HG03066 (cell line): ENCODE results near the gene ZNF23.

Source experiments
- ATAC-seq: cut with Tn5 transposase; IDR thresholded peaks from one replicate; pipeline ENCODE4 v1.9.1; 2021; ENCODE audit warnings: low read depth; ENCODE audit not compliant: unreplicated experiment

ZNF23 gene

DNA sequence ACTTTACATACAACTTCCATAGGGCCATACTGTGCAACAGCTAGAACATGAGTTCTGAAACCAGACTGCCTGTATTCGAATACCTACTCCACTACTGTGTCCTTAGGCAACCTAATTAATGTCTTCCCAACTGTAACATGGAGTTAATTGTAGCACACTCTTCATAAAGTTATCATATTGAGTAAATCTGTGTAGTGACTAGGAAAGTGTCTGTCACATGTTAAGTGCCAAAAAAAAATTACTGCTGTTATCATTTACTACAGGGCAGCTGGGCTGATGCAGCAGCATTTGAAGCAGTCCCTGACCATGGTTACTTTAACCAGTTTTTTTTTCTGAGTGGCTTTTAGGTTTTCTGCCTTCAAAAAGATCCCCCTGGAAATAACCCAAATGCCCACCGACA, 10.9 kb upstream of the ZNF23 start:
- no peak for ATAC-seq

DNA sequence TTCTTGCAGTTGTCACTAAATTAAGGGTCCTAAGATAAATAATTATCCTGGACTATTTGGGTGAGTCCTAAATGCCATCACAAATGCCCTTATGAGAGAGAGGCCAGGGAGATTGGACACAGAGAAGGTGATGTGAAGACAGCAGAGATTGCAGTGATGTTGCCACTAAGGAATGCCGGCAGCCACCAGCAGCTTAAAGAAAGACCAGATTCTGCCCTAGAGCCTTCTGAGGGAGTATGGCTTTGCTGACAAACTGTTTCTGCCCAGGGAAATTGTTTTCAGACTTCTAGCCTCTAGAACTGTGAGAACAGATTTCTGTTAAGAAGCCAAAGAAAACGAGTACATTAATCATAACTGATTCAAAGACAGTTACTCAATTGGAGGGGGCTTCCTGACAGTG, 10.0 kb upstream of the ZNF23 start:
- ATAC-seq = no peak

DNA sequence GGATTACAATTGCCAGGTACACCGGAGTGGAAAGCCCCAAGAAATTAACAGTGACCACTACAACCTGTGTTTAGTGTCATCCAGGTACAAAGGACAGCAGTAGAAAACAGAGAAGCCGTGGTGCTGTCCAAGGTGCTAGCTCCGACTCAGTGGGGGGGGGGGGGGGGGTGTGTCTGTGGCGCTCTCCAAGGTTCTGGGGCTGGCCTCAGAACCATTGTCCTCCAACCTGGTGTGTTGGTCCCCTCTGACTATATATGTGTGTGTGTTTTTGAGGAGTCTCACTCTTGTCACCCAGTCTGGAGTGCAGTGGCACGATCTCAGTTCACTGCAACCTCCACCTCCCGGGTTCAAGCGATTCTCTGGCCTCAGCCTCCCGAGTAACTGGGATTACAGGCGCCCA, 5.8 kb upstream of the ZNF23 start:
- ATAC-seq = no peak

DNA sequence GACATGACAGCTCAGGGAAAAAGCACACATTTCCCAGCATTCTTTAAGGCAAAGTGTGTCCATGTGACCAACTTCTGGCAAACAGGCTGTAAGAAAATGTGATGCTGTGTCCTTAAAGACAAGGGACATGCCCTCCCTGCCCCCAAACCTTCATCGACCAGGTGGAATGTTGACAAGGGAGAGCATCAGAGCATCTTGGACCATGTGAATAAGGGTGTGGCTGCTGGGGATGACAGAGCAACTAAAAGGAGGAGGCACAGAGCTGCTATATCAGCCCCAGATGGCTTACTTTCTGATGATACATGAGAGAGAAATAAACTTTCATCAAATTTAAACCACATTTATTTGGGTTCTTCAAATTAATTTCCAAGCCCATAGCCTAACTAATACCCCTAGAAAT, 2.2 kb upstream of the ZNF23 start:
- no peak for ATAC-seq

DNA sequence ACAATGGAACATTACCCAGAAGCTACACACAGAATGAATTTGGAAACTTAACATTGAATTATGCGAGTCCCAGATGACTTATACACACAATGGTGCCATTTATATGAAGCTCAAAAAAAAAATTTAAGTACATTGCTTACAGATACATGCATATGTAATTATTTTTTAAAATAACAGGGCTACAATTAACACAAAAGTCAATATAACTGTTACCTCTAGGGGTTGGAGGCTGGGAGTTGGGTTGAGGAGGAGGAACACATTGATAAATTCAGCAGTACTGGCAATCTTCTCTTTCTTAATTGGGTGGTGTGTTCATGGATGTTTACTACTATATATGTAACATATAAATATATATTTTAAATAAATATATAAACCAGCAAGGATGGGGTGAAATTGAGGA, 1.1 kb downstream of the ZNF23 start:
- ATAC-seq = no peak

DNA sequence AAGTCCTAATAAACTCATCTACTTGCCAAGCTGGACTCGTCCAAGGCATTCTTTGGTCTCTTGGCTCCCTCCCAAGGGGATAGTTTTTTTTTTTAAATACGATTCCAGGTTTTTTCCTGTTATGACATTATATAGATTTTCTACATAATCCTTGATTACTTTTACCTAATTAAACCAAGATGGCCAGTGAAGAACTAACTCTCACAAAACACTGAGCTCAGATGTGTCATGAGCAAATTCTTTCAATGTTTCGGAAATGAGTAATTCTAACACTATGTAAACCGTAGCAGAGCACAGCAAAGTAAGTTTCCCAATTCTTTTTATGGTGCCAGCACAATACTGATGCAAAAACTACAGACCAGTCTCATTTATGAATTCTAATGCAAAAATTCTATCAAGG, 1.8 kb downstream of the ZNF23 start:
- no peak for ATAC-seq

DNA sequence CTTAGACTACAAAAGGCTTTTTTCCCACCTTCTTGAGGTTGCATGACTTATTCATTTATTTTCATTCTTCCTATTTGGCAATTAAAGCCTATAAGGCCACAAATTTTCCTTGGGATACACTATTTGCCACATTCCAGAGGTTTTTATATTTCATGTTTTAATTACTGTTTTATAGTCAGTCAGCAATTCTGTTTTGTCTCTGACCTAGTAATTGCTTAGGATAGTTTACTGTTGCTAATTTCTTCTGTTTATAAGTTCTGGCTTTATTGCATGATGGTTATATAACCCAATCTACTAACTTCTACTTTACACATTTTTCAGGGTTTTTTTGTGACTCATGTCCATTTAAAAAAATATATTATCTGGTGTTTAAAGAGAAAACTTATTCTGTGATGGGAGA, 2.5 kb downstream of the ZNF23 start:
- no peak for ATAC-seq

DNA sequence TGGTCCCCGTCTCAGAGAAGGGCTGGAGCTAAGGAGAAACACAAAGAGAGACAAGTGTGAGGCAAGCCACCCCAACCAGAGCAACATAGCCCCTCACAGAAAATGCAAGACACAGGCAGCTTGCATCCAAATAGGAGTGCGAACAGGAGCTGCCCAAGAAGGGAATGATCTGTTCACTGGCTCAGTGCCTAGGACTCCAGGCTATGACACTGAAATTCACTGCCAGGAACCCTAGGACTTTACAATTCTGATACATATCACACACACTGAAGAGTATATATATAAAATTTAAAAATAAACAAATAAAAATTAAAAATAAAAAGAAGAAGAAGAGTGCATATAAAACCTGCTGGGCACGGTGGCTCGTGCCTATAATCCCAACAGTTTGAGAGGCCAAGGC, 5.2 kb downstream of the ZNF23 start:
- no peak for ATAC-seq

DNA sequence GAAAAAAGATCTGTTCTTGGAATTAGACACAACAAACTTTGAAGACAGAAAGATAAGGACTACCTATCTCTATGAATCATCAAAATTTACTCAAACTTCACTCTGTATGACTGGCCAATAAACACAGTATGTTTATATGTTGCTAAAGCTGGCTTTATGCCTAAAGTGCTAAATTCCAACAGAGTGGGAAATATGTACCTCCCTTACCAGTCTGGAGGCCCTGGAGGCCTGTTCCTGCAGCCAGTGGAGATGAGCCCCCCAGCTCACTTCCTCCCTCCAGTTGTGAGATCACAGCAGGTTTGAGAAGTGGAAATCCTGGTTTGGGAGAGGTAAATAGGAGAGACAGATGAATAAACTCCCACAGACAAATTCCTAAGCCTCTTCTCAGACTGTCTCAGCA, 9.0 kb downstream of the ZNF23 start:
- ATAC-seq = no peak

DNA sequence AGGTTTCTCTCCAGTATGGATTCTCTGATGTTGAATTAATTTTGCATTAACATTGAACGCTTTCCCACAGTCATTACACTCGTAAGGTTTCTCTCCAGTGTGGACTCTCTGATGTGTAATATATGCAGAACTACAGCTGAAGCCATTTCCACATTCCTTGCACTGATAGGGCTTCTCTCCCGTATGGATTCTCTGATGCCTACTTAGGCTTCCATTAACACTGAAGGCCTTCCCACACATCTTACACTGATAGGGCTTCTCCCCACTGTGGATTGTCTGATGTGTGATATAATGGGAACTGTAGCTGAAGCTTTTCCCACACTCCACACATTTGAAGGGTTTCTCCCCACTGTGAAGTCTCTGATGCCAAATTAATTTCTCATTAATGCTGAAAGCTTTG, 13.0 kb downstream of the ZNF23 start:
- no peak for ATAC-seq

DNA sequence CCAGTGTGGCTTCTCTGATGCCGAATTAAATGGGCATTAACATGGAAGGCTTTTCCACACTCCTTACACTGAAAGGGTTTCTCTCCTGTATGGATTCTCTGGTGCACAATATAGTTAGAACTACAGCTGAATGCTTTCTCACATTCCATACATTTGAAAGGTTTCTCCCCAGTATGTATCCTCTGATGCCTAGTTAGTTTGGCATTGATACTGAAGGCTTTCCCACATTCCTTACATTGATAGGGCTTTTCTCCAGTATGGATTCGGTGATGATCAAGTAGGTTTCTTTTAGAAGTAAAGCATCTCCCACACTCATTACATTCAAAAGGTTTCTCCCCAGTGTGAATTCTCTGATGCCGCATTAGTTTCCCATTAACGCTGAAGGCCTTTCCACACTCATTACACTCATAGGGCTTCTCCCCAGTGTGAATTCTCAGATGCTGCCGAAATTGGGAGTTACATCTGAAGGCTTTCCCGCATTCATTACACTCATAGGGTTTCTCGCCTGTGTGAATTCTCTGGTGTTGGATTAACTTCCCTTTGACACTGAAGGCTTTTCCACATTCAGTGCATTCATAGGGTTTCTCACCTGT, 13.7 kb downstream of the ZNF23 start:
- ATAC-seq = no peak

DNA sequence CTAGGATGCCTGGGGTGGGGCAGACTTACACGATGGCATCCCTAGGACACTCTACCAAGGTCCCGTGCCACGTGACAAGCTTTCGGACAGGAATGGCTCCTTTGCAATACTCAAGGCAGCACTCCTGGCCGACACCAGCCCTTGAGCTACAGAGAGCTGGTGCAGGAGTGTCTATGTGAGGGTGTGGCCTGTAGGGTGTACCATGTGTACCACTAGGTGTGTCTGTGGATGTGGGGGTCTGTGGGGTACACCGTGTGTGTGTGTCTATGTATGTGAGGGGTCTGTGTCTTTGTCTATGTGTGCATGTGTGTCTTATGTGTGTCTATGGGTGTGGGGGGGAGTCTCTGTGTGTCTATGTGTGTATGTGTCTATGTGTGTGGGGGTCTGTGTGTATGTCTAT, 18.3 kb downstream of the ZNF23 start:
- no peak for ATAC-seq

DNA sequence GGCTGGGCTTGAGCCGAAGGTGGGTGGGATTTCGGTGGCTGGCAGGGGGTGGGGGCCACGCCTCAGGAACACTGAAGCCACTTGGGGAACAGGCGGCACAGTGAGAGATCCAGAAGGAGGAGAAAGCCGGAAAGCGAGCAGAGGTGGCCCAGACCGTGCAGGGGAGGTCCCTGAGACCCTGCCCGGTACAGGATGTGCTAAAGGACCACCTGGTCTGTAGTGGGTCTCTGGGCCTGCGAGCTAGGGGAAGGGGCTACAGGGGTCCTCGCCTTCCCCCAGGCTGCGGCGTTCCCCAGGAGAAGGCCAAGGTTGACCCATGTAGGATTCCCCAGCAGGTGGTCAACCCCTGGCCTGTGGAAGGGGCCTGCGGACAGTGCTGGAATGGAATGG, 20.0 kb downstream of the ZNF23 start, which contains the start of gene TLE7:
TLE7 (minus strand) TSS at position 4 of the 390 bp plus-strand sequence. CDS start 8,730 bp downstream, outside the sequence.
- no peak for ATAC-seq

DNA sequence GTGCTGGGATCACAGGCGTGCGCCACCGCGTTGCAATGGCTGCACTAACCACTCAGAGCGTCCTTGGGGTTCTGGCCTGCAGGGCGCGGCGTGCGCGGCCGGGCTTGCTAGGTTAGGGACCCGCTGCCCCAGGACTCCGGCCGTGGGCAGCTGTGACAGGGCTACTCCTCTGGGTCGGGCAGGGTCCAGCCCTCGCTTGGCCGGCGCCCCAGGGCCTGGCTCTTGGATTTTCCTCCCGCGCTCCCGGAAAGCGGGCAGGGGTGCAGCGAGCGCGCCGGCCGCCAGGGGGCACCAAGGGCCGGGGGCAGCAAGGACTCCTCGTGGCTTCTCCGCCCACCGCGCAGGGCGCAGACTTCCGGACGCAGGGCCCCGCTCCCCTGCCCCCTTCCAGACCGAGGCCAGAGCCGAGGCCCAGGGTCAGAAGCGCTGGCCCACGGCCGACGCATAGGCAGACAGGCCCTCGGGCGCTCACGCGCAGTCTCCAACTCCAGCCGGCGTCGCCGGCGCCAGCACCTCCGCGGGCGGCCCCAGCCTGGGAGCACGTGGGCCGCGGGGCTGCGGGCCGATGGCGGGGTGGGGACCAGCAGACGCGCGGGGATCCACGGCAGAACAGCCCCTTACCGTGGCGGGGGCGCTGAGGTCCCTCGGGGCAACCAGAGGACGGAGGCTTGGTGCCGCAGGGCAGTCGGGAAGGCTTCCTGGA, 20.5 kb downstream of the ZNF23 start:
- no peak for ATAC-seq

DNA sequence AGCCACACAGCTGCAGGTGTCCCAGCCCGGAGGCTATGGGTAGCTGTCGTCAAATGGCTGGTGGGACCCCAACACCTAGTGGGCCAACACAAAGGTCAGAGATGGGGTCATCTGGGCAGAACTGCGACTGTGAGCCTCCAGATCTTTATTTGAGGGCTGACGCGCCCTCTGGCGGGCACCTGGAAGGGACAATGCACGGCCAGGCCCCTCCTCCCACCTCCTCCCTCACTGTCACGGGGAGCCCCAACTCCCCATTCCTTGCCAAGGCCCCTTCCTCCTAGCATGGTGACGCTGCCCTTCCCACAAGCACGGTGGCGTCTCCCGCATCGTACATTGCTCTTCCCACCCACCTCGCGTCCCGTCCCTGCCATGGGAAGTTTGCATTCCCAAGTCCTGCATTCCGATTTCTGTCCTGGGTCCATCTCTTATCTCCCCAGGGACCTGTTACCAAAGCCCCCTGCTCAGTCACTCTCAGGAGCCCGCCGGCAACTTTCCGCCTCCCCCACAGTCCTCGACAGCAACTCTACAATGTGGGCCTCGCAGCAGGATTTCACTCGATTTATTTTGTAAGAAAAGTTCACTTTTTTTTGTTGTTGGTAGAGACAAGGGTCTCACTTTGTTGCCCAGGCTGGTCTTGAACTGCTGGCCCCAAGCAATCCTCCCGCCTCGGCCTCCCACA, 21.2 kb downstream of the ZNF23 start:
- ATAC-seq = no peak

DNA sequence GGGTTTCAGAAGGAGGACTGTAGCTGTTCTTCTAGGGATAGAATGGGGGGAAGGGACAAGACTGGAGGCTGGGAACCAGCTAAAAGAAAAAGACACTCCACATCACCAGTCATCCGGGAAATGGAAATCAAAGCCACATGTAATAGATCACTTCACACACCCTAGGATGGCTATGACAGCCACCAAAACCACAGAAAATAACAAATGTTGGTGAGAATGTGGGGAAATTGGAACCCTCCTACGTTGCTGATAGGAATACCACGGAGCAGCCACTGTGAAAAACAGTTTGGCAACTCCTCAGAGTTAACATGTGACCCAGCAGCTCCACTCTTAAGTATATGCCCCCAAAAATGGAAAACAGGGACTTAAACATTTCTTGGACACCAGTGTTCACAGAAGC, 22.5 kb downstream of the ZNF23 start:
- no peak for ATAC-seq

DNA sequence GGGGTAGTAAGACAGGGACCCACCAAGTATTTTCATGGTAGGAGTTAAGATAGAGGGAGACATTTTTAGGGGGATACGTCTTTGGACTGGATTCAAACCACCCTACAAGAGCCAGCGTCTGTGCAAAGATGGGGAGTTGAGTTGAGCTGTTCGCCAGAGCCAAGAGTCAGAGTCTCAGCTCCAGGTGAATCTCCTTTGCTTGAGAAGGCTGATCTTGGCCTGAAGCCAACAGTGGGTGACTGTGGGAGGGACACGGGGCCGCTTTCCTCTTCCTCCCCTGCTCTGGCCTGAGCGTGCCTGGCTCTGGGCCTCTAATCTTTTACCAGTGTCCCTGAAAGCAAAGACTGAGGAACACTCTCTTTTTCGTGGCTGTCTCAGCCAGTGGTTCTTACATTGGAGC, 25.6 kb downstream of the ZNF23 start:
- no peak for ATAC-seq

DNA sequence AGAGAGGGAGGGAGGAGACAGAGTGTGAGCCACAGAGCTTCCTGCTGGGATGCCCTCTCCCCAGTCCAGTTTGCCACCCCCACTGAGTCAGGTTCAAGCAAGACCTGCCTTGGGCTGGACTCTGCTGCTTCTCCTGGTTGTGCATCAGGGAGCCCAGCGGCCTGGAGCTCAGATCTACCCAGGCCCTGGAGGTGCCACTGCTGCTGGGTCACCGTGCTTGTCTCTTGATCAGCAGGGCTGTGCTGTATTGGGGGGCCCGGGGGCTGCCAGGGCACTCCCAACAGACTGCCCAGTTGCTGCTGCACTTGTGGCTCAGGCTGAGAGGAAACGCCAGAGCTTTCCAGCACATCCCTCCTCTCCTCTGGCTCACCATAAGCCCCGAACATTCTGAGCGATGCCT, 29.1 kb downstream of the ZNF23 start:
- ATAC-seq = no peak

DNA sequence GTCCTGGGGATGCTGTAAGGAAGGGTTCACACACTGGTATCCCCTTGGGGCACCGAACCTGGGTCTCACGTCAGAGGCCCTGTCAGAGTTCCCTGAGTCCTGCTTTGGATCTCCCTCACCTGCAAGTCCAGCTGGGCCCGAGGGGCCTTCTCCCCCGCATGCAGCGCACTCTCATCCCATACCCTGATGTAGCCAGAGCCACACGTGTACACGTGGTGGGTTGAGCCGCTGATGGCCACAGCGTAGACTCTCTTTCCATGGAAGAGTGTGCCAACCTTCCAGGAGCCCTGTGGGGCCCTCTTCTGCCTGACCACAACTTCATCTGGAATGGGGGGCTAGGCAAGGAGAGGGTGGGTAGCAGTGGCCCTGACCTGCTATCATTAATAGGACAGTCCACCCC, 30.1 kb downstream of the ZNF23 start:
- ATAC-seq = no peak

DNA sequence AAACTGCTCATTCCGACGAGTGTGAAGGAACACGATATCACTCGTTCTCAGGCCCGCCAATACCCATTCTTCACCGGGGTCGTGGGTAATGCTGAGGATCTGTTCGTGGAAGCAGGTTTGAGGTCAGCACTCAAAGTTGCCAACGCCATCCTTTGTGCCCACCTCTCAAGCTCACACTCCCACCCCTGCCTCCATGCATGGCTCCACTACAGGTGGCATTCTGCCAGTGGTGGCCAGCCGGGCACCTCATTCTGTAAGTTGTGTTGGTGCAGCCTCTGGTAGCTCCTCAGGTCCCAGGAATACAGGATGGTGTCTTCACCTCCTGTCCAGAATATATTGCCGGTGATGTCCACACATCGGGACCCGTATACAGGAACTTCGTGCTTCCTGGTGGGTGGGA, 30.9 kb downstream of the ZNF23 start:
- ATAC-seq = no peak

DNA sequence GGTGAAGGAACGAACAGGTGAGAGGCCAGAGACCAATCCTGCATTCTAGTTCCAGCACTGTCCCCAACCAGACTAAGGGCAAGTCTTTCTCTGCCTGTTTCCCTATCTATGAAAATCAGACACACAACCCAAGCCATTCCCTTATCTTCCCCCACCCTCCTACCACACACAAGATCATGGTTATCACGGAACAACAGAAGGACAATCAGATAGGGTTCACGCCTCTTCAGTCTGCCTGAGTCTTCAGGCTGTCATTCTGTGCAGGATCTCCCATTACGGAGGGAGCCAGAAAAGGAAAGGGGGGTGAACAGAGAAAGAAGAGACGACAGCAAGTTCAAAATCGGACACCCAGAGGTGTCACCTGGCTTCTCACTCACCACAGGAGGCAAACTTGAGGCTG, 31.3 kb downstream of the ZNF23 start:
- no peak for ATAC-seq

DNA sequence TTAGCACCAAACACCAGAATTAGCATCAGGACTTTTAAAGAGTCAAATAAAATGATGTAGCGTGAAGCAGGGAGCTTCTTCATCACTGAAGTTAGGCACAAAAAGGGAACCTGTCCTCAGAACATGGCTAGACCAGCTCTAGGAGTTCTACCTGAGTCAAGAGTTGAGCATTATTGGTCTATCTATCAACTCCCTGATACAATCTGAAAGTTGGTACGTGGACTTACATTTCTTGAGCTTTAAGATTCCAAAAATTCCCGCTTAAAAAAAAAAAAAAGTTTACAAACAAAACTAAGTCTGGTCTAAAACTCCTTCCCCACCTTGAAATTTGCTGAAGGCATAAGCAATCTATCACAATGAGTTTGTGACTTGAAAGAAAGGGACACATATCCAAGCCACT, 32.5 kb downstream of the ZNF23 start:
- no peak for ATAC-seq
